ENCODE results near the gene RNF144A. TPM values are rescaled to one million over a fixed set of nuclear protein-coding genes. Genes with fewer than 3 reads are reported as not detected.

The RNF144A gene
- total and polyA plus RNA-seq, 10 of the 15 experiments (the other 5 are each of a cell fraction or from before 2014, with no cell fraction given), result 0.02 to 12.1 (median 0.48) TPM; not detected in 1

DNA sequence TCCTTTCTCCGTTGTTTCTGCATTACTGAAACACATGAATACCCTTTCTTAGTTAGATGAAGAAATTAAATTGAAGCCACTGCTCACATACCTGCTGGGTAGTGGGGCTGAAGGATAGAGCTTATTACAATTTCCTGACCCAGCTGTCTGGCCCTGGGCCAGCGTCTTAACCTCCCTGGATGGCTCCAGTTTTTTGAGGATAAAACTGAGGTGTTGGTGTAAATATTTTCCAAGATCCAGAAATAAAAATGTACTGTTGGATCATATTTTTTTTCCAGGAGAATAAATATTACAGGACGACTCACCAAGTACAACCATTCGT lies 3.5 kb downstream of the RNF144A start (continued):
- TF ChIP-seq PAX5 (IDR thresholded peaks at IDR 0.05; ENCODE audit: borderline replicate concordance, low read depth, low read length), result no peak

DNA sequence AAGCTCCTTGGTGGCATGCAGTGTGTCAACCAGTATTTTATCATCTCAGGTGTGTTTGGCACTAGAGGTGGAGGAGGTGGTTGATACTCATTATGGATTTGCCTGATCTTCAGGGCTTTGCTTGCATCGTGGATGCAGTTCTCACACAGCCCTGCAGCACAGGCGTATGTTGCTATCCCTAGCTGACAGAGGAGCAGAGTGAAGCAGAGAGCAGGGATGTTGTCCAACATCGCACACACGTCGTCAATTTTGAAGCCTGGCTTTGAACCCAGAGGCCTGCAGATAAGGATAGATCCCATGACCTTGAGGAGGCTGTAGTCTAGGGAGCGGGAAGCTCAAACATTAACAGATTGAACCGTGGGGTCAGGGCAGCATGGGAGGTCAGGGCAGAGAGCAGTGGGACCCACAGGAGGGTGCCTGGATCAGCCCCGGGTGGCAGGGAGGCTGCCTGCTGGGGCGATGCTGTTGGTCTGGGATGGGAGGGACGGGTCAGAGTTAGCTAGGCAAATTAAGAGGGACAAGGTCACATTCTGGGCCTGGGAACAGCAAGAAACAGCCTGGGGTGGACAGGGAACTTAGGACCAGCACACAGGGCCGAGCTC lies 4.2 kb downstream of the RNF144A start:
- TF ChIP-seq CBFB (IDR thresholded peaks at IDR 0.05; ENCODE audit: low read depth) (no peak), RCOR1 (conservative IDR thresholded peaks at IDR 0.05; ENCODE audit: low read depth, low read length) (no peak), SPI1 (IDR thresholded peaks at IDR 0.05; ENCODE audit: borderline replicate concordance, insufficient read depth, low read depth, low read length) (no peak), SUZ12 (IDR thresholded peaks at IDR 0.05; ENCODE audit: unreplicated experiment) (no peak), RELA (IDR thresholded peaks at IDR 0.05; ENCODE audit: borderline replicate concordance, partially characterized antibody) (no peak), ZSCAN29 (IDR thresholded peaks at IDR 0.05) (no peak), TBL1XR1 (IDR thresholded peaks at IDR 0.05; ENCODE audit: low read depth, low read length) (no peak), KDM1A (IDR thresholded peaks at IDR 0.05; ENCODE audit: borderline replicate concordance) (no peak)
- TF ChIP-seq, protein P1, sequence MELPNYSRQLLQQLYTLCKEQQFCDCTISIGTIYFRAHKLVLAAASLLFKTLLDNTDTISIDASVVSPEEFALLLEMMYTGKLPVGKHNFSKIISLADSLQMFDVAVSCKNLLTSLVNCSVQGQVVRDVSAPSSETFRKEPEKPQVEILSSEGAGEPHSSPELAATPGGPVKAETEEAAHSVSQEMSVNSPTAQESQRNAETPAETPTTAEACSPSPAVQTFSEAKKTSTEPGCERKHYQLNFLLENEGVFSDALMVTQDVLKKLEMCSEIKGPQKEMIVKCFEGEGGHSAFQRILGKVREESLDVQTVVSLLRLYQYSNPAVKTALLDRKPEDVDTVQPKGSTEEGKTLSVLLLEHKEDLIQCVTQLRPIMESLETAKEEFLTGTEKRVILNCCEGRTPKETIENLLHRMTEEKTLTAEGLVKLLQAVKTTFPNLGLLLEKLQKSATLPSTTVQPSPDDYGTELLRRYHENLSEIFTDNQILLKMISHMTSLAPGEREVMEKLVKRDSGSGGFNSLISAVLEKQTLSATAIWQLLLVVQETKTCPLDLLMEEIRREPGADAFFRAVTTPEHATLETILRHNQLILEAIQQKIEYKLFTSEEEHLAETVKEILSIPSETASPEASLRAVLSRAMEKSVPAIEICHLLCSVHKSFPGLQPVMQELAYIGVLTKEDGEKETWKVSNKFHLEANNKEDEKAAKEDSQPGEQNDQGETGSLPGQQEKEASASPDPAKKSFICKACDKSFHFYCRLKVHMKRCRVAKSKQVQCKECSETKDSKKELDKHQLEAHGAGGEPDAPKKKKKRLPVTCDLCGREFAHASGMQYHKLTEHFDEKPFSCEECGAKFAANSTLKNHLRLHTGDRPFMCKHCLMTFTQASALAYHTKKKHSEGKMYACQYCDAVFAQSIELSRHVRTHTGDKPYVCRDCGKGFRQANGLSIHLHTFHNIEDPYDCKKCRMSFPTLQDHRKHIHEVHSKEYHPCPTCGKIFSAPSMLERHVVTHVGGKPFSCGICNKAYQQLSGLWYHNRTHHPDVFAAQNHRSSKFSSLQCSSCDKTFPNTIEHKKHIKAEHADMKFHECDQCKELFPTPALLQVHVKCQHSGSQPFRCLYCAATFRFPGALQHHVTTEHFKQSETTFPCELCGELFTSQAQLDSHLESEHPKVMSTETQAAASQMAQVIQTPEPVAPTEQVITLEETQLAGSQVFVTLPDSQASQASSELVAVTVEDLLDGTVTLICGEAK (IDR thresholded peaks at IDR 0.05; ENCODE audit: borderline replicate concordance), result no peak
- TF ChIP-seq, protein P2, sequence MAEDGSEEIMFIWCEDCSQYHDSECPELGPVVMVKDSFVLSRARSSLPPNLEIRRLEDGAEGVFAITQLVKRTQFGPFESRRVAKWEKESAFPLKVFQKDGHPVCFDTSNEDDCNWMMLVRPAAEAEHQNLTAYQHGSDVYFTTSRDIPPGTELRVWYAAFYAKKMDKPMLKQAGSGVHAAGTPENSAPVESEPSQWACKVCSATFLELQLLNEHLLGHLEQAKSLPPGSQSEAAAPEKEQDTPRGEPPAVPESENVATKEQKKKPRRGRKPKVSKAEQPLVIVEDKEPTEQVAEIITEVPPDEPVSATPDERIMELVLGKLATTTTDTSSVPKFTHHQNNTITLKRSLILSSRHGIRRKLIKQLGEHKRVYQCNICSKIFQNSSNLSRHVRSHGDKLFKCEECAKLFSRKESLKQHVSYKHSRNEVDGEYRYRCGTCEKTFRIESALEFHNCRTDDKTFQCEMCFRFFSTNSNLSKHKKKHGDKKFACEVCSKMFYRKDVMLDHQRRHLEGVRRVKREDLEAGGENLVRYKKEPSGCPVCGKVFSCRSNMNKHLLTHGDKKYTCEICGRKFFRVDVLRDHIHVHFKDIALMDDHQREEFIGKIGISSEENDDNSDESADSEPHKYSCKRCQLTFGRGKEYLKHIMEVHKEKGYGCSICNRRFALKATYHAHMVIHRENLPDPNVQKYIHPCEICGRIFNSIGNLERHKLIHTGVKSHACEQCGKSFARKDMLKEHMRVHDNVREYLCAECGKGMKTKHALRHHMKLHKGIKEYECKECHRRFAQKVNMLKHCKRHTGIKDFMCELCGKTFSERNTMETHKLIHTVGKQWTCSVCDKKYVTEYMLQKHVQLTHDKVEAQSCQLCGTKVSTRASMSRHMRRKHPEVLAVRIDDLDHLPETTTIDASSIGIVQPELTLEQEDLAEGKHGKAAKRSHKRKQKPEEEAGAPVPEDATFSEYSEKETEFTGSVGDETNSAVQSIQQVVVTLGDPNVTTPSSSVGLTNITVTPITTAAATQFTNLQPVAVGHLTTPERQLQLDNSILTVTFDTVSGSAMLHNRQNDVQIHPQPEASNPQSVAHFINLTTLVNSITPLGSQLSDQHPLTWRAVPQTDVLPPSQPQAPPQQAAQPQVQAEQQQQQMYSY (CRISPR knock-in tag; IDR thresholded peaks at IDR 0.05), result no peak
- in situ Hi-C loops (cut with MboI) (no loop called here), intact Hi-C loops (cut with micrococcal nuclease; ENCODE audit: unreplicated experiment) (no loop called here)
- H3K4me3 ChIP-seq, result no peak overlapping the region
- WGBS (ENCODE audit: insufficient coverage, insufficient replicate concordance, low lambda C conversion rate, missing lambda C conversion rate), result 50% methylated on average over 10 of the region's 11 CpGs
- ATAC-seq, result no peak
- H2AFZ ChIP-seq (ENCODE audit: control insufficient read depth, low read depth, low read length), result no peak overlapping the region
- DNase-seq (ENCODE audit: low read depth, low spot score), result no peak
- no peak overlapping the region for H3K27ac ChIP-seq (ENCODE audit: control insufficient read depth, insufficient read depth)
- BruUV-seq (replicated peaks), result TSS peak; percentile 37
- ChIA-PET POLR2A (interaction anchor here (0.8 to 1.0 kb wide), 3 partner anchors 11 to 95 kb away, joined by 3 to 4 read pairs (median 3); no protein-coding TSS in a partner anchor), SMC1A (ENCODE audit: uncharacterized antibody, unreplicated experiment) (interaction anchor here (0.7 to 3.3 kb wide), 11 partner anchors 12 to 126 kb away, joined by 3 to 26 read pairs (median 3); no protein-coding TSS in a partner anchor), CTCF (interaction anchor here (0.6 to 4.3 kb wide), 9 partner anchors 8 to 122 kb away, joined by 3 to 52 read pairs (median 8); no protein-coding TSS in a partner anchor), RAD21 (ENCODE audit: unreplicated experiment) (interaction anchor here (1.1 to 3.9 kb wide), 4 partner anchors 24 to 101 kb away, joined by 3 to 19 read pairs (median 9); no protein-coding TSS in a partner anchor)
- H3K36me3 ChIP-seq (ENCODE audit: control insufficient read depth in 2 of 2, insufficient read depth in 2 of 2, low read length in 1 of 2), result no peaks in the 10 kb centered on the region
- H3K27me3 ChIP-seq (replicated peaks in 1 of 2; ENCODE audit: control insufficient read depth in 2 of 2, insufficient read depth in 2 of 2, low read length in 1 of 2), result no peaks in the 10 kb centered on the region
- no peak for FAIRE-seq
- no peaks in the 10 kb centered on the region for H3K79me2 ChIP-seq (ENCODE audit: control insufficient read depth, insufficient read depth, low read length)
- no peaks in the 10 kb centered on the region for H4K20me1 ChIP-seq (ENCODE audit: control insufficient read depth, insufficient read depth)
- no peaks in the 10 kb centered on the region; the same call in 2 of the 3 replicates for H3K9me3 ChIP-seq (replicated peaks; ENCODE audit: control insufficient read depth, insufficient read depth, low read length)
- H3K9ac ChIP-seq (ENCODE audit: control insufficient read depth, insufficient read depth, low read length), result no peak overlapping the region
- H3K4me1 ChIP-seq (ENCODE audit: control insufficient read depth, insufficient read depth, low read length), result 0 out of 2 replicates have a peak, but pooled peaks cover 5% of the 10 kb centered on the region
- H3K4me2 ChIP-seq (ENCODE audit: control insufficient read depth, insufficient read depth), result no peak overlapping the region
